GM21423 (cell line): ENCODE measurements around the gene ZBTB47.

Source experiments
- ATAC-seq: cut with Tn5 transposase; IDR thresholded peaks from one replicate; pipeline ENCODE4 v1.9.1; 2021; ENCODE audit warnings: mild to moderate bottlenecking, moderate library complexity; ENCODE audit not compliant: unreplicated experiment

Gene ZBTB47

DNA sequence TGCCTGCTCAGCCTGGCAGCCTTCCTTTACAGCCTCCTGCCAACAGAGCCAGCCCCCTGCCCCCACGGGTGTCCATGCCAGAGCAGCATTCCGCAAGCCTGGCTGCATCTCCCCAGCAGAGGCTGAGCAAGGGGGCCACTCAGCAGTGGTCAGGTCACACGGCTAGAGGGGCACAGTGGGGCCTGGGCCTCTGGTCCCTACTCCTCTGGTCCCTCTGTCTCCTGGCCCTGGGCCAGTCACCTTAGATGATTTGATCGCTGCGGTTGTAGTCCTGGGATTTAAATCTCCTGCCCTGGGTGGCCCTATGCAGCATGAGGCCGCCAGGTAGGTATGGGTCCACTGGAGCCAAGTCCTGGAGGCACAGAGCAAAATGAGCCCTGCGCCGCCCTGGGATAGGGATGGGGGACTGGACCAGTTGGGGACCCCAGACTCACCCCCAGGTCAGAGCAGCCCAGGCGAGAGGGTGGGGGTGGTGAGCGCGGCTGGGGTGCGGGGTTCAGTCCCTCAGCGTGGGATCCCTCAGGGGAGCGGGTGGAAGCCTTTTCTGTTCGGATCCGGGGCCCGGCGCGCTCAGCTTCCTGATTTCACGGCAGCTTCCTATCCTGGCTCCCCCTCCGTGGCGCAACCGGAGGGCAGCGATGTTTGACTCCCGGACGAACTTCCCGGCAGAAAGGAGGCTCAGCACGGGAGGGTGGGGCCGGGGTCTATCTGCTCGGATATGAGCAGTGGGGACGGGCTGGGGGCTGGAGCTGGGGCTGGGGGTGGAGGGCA, at the start of gene ZBTB47:
Gene ZBTB47, plus strand, starts transcription at position 138 of the 771 bp plus-strand sequence. CDS start 4,659 bp downstream, outside the sequence.
- peak; percentile 0 for ATAC-seq

DNA sequence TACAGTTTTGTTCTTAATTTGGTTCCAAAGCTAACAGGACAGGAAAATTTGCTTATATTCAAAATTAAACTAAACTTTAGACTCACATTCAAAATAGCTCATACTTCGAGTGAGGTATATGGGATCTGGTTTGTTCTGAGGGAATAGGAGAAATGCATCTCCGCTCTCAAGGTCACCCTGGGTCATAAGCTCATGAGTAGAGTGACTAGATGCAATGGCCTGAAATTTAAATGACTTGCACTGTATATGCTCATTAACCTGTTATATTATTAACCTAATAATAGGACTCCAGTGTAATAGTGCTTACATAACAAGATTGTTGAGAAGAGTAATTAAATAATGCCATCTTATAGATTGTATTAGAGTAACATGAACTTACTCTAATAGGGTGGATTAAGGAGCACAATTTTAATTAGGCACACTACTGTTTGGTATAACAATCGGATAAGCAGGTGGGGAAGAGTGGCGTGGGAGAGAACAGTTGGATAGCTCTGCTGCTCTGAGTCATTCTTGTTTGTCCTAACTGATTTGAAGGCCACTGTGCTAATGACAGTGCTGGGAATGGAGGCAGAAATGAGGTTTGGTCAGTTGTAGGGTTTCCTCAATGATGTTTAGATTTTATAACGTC, 47.8 kb upstream of the ZBTB47 start:
- no peak for ATAC-seq

DNA sequence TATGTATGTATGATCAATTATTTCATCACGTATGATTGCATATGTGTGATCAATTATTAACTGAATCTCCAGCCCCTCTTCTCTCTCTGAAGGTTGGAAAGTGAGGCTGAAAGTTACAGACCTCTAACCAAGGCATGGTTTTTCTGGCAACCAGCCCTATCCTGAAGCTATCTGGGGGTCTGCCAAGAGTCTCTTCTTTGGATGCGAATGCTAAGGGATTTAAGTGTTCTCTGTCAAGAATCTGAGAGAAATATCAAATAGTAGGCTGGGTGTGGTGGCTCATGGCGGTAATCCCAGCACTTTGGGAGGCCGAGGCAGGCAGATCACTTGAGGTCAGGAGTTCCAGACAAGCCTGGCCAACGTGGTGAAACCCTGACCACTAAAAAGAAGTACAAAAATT, 44.9 kb upstream of the ZBTB47 start:
- ATAC-seq: no peak

DNA sequence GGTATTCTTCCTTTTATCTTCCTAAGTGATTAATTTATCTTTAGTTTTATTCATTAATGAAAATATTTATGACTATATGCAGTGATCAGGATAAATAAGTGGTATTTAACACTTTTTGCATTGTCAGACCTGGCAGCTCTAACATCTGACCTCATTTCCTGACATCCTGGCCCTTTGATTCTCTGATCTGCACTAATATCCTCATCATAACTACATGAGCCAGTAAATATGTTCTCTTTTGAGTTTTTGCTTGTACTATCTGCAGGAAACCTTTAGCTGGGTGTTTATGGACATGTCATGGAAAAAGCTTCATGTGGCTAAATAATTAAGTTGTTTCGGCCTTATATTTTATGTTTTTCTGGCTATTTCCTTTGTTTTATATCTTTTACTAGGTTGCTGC, 42.5 kb upstream of the ZBTB47 start:
- no peak for ATAC-seq

DNA sequence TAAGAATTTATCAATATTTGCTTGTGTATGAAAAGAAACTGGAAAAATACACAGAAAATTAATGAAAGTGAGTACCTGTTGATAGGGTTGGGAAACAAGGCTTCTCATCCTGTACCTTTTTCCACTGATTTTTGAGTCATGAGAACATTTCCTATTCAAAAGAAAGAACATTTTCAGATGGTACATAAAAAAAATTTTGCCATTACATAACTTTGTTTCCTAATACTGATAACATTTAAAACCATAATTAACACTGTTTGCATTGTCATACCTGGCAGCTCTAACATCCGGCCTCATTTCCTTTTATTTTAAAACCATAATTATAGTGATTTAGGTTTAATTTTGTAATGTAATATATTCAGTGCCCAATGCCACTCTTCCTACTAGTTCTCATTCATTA, 41.3 kb upstream of the ZBTB47 start:
- ATAC-seq: no peak

DNA sequence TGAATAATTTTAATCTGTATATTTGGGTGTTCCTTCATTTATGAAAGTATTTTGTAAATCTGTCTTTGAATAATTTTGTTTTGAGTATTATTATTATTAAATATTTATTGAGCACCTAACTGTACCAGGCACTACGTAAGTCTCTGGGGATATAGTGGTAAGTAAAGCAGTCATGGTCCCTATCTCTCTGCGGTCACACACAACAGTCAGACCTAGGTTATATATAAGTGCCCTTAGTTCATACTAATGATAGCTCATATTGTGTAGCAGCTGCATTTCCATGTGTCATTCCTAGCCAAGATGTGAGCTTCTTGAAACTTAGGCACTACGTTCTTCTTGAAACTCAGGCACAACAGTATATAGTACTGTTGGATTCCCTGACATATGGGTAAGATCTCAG, 40.6 kb upstream of the ZBTB47 start:
- peak; percentile 56 for ATAC-seq

DNA sequence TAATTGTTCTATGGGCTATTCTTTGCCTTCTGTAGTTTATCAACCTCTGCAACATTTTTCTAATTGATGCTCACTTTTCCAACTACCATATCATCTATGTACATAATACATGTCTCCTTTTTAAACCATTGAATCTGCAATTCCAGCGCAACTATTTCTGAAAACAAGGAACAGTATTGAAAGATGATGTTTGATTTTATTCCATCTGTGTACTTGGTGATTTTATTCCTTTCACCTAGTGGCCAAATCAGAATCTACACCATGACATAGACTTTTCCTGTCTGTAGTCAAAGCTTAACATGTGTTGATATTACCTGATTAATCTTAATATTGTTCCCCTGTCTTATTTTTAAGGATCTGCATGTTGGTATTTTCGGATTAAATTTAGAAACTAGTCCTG, 40.0 kb upstream of the ZBTB47 start:
- ATAC-seq: no peak

DNA sequence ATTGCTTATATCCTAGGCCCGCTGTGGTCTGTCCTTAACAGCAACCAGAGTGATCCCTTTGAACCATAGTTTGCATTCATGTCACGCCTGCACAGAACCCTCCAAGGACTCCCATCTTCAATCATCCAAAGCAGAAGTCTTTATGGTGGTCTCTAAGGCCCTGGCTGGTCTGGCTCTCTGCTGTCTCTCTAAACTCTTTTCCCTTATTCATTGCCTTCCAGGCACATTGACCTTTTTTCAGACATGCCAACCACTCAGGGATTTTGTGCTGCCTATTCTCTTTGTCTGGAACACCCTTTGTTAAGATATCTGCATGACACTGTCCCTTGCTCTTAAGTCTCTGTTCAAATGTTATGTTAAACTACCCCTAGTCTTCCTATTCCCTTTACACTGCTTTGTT, 21.9 kb upstream of the ZBTB47 start:
- ATAC-seq: no peak

DNA sequence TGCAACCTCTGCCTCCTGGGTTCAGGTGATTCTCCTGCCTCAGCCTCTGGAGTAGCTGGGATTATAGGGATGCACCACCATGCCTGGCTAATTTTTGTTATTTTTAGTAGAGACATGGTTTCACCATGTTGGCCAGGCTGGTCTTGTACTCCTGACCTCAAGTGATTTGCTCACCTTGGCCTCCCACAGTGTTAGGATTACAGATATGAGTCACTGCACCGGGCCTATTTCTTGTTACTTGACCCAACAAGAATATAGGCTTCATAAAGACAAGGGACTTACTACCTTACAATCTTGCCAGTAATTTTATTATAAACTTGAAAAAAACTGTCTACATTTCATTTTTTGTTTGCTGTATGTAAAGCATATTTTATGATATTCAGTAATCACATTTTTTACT, 21.4 kb upstream of the ZBTB47 start:
- ATAC-seq: no peak

DNA sequence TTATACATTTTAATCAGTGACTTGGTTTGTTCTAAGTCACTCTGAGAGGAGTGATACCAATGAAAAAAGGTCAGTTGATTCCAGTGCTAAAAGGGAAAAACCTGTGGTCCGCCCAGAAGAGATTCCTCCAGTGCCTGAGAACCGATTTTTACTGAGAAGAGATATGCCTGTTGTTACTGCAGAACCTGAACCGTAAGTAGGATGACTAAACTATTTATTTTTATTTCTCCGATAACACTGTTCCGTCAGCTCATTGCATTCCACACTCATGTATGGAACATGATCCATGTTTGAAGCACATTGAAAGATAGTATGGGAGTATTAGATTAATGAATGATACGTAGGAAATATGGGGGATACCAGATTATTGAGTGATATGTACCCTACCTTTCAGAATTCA, 20.0 kb upstream of the ZBTB47 start:
- ATAC-seq: no peak

DNA sequence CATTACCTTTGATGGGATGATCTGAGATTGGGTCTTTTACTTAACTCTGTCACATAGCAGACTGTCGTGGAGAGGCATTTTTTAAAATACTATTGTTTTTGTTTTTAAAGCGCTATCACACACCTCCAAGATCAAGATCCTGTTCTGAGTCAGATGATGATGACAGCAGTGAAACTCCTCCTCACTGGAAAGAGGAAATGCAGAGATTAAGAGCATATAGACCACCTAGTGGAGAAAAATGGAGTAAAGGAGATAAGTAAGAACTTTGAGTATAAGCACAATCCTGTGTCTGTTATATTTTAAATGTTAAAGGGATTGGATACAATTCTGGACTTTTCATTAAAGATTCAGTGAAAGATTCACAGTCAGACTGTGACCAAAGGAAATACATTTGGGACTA, 18.4 kb upstream of the ZBTB47 start:
- ATAC-seq: no peak

DNA sequence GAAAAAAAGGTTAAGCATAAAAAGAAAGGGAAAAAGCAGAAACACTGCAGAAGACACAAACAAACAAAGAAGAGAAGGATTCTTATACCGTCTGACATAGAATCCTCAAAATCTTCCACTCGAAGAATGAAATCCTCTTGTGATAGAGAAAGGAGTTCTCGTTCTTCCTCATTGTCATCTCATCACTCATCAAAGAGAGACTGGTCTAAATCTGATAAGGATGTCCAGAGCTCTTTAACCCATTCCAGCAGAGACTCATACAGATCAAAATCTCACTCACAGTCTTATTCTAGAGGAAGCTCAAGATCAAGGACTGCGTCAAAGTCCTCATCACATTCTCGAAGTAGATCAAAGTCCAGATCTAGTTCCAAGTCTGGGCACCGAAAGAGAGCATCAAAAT, 16.5 kb upstream of the ZBTB47 start:
- no peak for ATAC-seq

DNA sequence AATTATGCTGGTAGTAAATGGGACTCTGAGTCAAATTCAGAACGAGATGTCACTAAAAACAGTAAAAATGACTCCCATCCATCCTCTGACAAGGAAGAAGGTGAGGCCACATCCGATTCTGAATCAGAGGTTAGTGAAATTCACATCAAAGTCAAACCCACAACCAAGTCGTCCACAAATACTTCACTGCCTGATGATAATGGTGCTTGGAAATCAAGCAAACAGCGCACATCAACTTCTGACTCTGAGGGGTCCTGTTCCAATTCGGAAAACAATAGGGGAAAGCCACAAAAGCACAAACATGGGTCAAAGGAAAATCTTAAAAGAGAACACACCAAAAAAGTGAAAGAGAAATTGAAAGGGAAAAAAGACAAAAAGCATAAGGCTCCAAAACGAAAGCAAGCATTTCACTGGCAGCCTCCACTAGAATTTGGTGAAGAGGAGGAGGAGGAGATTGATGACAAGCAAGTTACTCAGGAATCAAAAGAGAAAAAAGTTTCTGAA, 15.1 kb upstream of the ZBTB47 start:
- no peak for ATAC-seq

DNA sequence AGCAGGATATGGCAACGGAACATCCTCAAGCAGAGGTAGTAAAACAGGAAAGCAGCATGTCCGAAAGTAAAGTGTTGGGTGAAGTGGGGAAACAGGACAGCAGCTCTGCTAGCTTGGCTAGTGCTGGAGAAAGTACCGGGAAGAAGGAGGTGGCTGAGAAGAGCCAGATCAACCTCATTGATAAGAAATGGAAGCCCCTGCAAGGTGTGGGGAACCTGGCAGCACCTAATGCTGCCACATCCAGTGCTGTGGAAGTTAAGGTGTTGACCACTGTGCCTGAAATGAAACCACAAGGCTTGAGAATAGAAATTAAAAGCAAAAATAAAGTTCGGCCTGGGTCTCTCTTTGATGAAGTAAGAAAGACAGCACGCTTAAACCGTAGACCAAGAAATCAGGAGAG, 14.3 kb upstream of the ZBTB47 start:
- ATAC-seq: no peak

DNA sequence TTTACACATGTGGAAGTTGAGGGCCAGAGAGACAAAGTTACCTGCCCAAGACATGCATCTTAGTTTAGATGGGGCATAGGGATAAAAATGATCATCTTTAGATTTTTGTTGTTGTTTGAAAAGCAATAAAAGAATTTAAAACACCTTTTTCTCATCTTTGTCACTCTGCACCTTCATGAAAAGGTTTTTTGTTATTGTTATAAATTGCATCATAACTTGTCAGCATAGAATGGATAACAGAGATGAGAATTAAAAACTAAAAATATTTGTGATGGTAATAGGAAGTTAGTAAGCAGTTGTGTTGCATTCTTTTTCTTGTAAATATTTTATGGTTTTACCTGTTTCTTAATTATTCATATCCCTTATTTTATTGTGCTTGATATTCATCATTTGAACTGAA, 13.4 kb upstream of the ZBTB47 start:
- ATAC-seq: no peak

DNA sequence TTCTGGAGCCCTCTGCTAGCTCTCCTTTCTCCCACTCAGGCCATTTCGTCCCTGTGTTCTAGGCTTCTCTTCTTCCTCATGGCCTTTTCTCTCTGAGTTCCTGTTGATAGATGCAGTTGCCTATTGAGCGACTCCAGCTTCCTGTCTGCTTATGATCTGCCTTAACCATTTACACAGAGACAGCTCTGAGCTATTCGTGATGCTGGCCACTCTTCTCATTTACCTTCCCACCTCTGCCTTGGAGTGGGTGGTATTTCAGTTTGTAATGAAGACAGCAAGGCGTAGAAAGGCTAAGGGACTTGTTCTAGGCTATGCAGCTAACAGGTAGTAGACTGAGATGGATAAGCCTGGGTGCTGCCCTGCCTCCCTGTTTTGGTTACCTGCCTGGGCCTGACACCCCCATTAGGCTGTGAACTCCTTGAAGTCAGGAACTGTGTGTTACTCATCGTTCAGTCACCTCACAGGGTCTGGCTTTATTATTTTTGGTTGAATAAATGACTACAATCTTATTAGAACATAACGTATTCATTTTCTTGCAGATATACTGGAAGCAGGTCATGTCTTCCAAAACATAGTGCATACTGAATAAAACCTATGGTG, 12.6 kb upstream of the ZBTB47 start:
- no peak for ATAC-seq

DNA sequence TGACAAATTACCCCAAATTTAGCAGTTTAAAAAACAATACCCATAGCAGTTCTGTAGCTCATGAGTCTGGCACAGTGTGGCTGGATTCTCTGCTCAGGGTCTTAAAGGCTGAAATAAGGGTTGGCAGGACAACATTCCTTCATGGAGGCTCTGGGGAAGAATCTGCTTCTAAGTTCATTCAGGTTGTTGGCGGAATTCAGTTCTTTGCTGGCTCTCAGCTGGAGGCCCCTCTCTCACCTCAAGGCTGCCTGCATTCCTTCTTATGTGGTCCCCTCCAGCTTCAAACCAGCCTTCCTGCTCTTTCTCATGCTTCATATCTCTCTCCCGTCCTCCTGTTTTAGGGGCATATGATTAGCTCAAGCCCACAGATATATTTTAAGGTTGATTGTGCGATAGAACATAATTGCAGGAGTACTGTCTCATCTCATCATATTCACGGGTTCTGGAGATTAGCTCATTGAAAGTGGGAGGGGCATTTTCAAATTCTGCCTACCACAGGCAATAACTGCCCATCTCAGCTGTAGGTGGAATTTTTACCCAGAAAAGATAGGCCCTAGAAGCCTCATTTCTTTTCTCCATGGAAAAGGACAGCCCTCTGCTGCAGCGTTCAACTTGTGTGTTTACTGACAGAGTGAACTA, 5.6 kb upstream of the ZBTB47 start:
- no peak for ATAC-seq

DNA sequence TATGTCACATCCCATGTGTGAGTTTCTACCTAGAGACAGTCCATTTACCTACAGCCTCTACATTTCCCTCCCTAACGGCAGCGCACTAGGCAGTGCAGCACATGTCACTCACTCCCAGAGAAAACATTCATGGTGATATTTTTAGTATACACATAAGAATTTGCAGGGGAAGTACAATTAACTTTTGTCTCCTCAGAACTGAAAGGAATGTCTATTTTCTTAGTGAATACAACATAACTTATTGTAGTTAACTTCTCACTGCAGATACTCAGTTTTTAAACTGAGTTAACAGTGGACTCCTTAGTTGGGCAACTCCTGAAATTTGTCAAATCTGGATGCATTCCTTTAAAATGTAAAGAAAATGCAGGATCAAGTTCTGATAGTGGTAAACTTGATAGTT, 4.5 kb upstream of the ZBTB47 start:
- no peak for ATAC-seq

DNA sequence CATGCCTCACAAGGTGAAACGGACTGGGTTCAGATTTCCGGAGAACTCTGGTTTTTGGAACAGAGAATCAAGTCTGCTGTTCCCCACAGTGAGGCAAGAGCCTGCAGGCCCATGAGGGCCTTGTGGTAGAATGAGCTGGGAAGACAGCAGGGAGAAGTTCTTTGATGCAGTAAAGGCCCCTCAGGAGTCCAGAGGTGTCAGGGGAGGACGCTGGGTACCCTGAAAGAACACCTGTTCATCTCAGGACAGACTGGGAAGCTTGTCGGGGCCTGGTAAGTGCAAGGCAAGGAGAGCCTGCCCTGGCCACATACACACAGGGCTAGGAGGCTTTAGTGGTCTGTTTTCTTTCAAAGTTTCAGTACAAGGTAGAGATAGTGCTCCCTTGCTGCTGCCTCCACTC, 3.7 kb upstream of the ZBTB47 start:
- ATAC-seq: no peak

DNA sequence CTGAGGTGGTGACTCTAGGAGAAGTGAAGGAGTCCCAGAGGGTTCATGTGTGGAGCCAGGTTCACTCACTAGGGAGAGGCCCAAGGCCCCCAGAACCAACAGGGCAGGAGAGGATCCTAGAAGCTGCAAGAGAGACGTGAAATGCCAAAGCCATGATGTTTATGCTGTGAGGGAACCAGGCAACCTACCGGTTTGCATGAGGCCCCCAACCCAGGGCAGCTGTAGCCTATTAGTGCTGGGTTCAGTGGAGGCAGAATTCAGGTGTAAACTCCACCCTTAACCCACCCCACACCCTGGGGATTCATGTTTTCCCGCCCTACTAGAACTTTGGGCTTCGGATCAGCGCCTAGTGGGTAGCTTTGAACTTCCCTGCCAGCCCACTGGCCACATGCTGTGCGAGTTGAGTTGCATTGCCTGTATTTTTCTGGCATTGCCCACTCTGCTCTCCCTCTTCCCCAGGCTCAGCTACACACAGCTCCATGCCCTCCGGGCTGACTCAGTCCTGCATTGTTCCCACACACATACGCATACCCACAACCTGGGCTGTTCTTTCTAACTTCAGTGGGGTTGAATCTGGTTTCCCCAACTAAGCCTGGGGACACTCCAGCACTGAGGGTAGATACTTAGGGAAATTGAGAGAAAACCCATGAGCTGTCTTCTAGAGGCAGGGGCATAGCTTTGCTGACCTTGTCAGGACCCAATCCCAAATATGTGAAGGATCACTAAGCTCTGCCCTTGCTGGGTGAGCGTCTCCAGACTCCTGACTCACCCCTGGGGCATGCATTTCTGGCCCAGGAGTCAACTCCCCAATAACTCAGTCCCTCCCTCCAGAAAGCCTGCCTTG, 2.0 kb upstream of the ZBTB47 start:
- no peak for ATAC-seq

DNA sequence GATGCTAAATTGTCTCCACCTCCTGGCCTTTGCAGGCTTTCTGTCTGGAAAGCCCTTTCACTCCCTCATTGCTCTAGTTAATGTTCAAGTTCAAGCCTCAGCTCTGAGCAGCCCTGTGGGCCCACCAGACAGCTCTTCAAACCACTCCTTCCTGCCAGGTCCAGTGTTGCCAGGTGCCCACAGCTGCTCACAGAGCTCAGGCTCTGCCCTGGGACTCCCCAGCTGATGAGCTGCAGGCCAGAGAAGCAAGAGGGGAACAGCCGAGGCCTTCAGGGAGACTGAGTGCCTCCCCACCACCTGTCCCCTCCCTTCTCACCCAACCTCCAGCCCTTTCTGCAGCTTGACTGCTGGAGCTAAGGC, 1.3 kb upstream of the ZBTB47 start:
- ATAC-seq: peak; percentile 21
